Measurements from ENCODE around the gene GPS1.

GRCh38 chr17:82080048-82080788 is 28.5 kb downstream of the GPS1 start:
- TF ChIP-seq TCF12 (IDR thresholded peaks at IDR 0.05; ENCODE audit: low read depth) (no peak), REST (IDR thresholded peaks at IDR 0.05; ENCODE audit: low read depth) (no peak), USF1 (IDR thresholded peaks at IDR 0.05) (no peak)

All from Ishikawa (cell line).